Measurements from ENCODE around the gene KCNA2.

Gene KCNA2

GRCh38 chr1:110600716-110601115 lies 5.4 kb downstream of the KCNA2 start:
- DNase-seq (ENCODE audit: low spot score), result no peak
- no peak for TF ChIP-seq CTCF (IDR thresholded peaks at IDR 0.05; ENCODE audit: extremely low read depth, missing control alignments)

- no peak for TF ChIP-seq CTCF (IDR thresholded peaks at IDR 0.05; ENCODE audit: extremely low read depth, missing control alignments)
- no peak for DNase-seq (ENCODE audit: low spot score)
These were observed 8.2 kb downstream of the KCNA2 start for GRCh38 chr1:110597966-110598365.

GRCh38 chr1:110596312-110596711 lies 9.8 kb downstream of the KCNA2 start:
- no peak for DNase-seq (ENCODE audit: low spot score)
- TF ChIP-seq CTCF (IDR thresholded peaks at IDR 0.05; ENCODE audit: extremely low read depth, missing control alignments), result no peak

GRCh38 chr1:110595353-110595710 lies 10.8 kb downstream of the KCNA2 start:
- no peak for DNase-seq (ENCODE audit: low spot score)
- no peak for TF ChIP-seq CTCF (IDR thresholded peaks at IDR 0.05; ENCODE audit: extremely low read depth, missing control alignments)

GRCh38 chr1:110594456-110595352 lies 11.5 kb downstream of the KCNA2 start:
- DNase-seq (ENCODE audit: low spot score), result no peak

GRCh38 chr1:110593902-110594301 lies 12.3 kb downstream of the KCNA2 start:
- TF ChIP-seq CTCF (IDR thresholded peaks at IDR 0.05; ENCODE audit: extremely low read depth, missing control alignments), result no peak
- no peak for DNase-seq (ENCODE audit: low spot score)

More at GRCh38 chr1:110594456-110595352, 11.5 kb downstream of the KCNA2 start:
- TF ChIP-seq CTCF (IDR thresholded peaks at IDR 0.05; ENCODE audit: extremely low read depth, missing control alignments), result no peak

- TF ChIP-seq CTCF (IDR thresholded peaks at IDR 0.05; ENCODE audit: extremely low read depth, missing control alignments), result no peak
- DNase-seq (ENCODE audit: low spot score), result no peak
These were observed 14.2 kb downstream of the KCNA2 start for GRCh38 chr1:110591956-110592355.

Data from GM20000 (cell line).